Midbrain (tissue), 1 donor: ENCODE results near the gene CMTM3.
"Not testable (repeated sequence)": the region's sequence is repeated elsewhere in the genome, so short reads cannot be mapped to it uniquely, and the experiment has no call there.

ENCODE experiments used
- DNase-seq: peaks from one replicate; lab custom pipeline; 2025; lab: John Stamatoyannopoulos, UW

Gene CMTM3

DNA sequence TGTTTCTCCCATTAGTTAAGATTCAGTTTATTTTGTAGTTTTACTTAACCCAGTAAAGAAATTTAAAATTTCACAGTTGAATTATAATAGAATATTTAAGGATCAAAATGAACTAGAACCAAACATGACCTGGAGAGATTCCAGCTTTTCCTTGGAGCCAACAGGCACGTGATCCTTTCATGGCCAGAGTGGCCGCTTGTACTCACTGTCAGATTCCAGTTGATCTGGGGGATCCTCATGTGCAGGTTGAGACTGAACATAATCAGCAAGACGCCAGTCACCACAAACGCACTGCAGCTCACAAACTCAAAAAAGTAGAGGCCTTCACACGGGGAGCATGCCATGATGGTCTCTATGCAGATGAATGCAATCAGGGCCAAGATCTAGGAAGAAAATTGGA, 31.7 kb downstream of the CMTM3 start:
- DNase-seq: no peak

- no peak for DNase-seq
Measured at GRCh38 chr16:66637806-66638205, 33.3 kb downstream of the CMTM3 start.

DNA sequence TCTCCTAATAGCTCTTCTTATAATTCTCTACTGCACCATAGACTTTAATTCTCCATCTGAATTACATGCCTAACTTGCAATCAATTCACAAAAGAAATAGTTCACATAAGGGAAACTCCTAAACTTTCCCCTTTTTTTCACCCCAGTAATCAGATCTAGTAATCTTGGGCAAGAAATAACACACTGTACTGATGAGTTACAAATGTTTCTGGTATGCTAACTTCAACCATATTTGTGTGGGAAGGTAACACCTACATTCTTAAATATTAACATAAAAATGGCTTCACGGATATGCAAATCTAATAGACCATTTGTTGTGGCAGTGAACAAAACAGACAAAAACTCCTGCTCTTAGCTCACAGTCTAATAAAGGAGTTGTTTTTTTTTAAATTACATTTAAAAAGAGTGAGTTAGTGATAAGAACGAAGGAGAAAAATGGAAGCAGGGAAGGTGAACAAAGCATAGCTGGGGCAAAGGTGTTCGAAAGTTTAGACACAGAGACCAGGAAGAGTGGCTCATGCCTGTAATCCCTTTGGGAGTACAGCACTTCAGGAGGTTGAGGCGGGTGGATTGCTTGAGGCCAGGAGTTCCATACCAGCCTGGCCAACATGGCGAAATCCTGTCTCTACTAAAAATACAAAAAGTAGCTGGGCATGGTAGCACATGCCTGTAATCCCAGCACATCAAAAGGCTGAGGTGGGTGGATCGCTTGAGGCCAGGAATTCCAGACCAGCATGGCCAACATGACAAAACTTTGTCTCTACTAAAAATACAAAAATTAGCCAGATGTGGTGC, 34.8 kb downstream of the CMTM3 start:
- no peak for DNase-seq

- no peak for DNase-seq
Measured at GRCh38 chr16:66640724-66641314, 36.3 kb downstream of the CMTM3 start.

DNA sequence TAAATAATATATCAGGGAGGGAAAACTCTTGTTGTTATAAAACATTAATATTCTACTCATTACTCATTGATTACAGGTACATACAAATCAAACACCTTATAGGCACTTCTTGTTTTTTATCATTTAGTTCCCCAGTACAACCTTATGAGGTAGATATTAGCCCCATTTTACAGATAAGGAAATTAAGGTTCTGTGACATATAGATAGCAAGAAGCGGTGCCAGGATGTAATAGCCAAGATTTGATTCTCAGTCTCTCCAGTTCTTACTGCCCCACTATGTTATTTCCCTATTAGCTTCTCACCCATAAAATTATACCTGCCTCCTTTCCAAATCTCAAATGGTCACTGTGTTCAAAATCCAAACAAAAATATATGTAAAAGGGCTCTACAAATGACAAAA, 36.9 kb downstream of the CMTM3 start:
- DNase-seq: no peak

DNA sequence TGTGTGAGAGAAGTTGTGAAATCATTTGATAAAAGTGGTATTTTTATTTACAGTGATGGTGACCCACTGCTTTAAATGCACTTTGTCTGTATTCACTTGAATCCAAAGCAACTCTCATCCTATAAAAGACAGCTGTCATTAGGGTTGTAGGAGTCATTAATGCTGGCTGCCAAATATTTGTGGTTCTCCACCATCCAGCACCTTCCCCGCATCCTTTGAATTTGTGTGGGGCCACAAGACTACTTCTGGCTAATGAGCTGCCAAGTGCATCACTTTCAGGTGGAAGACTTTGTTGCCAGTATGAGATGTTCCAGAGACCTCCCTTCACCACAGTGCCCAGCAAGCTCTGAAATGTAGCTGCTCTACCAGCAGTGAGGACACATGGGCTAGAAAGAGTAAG, 43.4 kb downstream of the CMTM3 start:
- no peak for DNase-seq

- no peak for DNase-seq
Measured at GRCh38 chr16:66649167-66649566, 44.7 kb downstream of the CMTM3 start.

DNA sequence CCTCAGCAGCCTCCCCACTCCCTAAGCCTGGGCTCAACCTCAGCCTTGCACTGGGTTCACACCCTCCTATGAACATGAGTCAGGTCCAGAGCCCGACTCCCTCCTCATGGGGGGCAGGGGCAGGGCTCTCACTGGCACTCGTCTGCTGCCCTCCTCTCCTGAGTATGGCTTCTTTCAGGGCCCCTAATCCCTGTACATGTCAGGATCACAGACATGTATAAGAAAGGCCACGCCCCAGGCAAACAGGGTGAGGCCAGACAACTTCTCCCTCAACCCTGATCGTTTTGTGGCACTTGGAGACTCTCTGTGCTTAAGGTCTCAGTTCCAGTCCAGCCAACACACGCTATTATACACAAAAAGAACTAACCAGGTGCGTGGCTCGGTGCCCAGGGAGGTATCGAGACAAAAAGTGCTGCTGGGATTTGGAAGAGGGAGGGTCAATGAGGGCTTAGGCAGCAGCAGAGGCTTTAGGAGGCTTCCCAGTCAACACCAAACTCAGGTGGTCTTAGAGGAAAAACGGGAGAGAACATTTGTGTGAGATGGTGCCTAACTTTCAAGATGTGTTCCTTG, 45.2 kb downstream of the CMTM3 start:
- DNase-seq: no peak

DNA sequence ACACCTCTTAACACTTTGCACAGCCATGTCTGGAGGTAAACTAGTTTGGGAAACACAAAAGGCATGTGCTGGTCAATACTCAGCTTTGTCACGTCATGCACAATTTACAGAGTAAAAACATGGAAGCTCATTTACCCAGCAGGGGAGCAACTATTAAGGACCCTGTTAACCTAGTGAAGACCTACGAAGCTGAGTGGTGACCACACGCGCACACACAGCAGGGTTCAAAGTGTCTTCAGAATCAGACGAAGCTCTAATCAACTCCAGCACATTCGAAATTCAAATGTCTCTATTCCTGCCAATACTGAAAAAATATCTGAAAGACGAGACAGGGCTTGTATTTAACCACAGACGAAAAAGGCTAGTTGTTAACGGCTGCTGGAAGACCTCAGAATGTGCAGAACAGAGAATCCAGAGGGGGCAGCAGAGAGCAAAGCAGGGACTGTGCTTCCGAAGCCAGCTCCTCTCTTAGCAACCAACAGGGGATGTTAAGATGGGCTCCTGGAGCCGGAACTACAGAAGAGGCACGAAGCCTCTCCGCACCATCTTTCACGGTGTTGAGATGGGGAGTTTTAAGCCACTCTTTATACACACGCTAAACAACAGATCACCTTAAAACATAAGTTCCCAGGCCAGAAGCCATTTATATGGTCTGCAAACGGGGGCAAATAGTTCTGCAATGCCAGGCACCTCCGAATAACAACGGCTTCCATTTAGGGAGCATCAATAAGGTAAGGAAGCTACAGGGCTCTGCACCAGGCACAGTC, 46.4 kb downstream of the CMTM3 start:
- DNase-seq: peak; percentile 92

- no peak for DNase-seq
Measured at GRCh38 chr16:66651474-66651765, 46.9 kb downstream of the CMTM3 start.

DNA sequence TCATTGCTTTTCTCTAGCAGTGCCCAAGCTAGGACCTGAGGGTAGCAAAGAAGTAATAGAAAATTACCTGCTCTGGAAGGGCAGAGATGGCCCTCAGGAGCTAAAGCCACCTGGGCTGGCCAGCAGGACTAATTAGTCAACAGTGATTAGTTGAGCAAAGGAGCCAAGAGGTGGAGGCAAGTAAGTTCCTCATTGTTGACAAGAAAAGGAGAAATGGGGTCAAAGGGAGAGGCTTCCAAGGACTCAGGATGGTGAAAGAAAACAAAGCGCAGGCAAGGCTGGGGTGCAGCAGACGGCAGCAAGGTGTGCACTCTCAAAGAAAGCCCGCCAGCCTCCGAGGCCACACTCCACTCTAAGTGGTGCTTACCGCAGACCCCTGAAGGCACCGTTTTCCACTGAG, 47.5 kb downstream of the CMTM3 start:
- no peak for DNase-seq

GRCh38 chr16:66652661-66653360, 48.3 kb downstream of the CMTM3 start:
- no peak for DNase-seq

GRCh38 chr16:66653581-66654350, 49.3 kb downstream of the CMTM3 start:
- DNase-seq: no peak

GRCh38 chr16:66656547-66656946, 52.0 kb downstream of the CMTM3 start:
- no peak for DNase-seq

DNA sequence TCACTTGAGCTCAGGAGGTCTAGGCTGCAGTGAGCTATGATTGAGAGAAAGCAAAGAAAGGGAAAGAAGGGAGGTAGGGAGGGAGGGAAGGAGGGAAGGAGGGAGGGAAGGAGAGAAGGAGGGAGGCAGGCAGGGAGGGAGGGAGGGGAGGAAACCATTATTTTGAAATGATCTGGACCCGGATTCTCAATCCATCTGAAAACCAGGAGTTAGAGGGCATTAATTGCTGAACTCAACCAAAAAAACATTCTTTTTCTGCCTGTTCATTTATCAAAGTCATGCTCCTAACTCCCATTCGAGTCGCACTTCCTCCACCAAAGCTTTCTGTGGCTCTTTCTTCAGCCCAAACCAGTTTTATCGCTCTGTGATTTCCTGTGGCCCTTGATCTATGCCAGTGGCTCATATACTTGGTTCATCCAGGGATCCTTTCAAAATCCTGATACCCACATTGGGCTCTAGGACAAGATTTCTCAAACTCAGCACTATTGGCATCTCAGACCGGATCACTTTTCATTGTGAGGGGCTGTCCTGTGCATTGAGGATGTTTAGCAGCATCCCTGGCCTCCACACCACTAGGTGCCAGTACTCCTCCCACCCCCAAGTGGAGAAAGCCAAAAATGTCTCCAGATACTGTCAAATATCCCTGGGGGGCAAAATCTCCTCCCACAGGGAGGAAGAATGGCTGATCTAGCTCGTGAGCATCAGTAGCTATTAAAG, 53.8 kb downstream of the CMTM3 start:
- DNase-seq: no peak

GRCh38 chr16:66658860-66659190, 54.3 kb downstream of the CMTM3 start:
- DNase-seq: no peak

DNA sequence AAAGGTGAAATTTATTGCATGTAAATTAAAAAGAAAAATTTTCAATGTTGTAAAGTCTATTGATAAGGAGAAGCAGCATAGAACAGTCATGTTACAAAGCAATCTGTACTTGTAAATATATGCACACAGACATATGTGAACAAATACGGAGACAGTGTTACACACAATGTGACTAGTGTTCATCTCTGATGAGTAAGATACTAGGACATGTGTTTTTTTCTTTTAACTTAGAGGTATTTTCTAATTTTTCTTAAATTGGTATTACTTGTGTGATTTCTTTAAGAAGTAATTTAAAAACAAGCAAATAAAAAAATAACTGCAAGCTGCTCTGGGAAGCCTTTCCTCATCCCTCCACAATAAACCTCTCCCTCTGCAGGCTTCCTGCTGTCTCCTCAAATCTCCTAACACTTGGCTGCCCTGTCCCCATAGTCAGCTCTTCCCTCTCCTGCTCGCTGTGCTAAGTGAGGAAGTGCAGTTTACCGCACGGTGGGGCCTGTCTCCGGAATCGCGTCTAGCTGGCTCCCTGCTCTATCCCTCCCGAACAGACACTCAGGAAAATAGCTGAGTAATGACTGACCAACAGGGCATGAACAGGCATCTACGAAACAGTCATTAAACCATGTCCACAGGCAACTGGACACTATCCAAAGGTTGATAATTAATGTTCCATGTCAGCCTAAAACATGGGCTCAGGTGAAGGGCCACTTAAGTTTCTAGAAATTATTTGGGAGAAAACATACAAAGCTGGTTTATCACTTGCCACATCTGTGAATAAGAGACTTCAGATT, 56.1 kb downstream of the CMTM3 start:
- peak; percentile 72 for DNase-seq

DNA sequence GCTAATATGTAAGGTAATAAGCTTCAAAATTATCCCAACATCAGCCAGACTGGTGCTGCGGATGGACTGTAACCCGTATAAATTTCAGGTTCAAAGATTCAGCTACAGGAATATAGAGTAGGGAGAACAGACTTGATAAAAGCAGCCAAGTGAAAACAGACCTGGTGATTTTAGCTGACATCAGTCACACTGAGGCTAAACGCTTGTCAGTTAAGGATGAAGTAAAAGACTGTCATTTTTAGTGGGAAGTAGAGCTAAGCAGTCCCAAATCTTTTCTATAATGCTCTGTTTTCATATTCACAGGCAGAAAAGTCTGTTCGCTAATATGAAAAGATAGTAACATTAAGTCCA, 56.7 kb downstream of the CMTM3 start:
- DNase-seq: peak; percentile 51

- not testable (repeated sequence) for DNase-seq
Measured at GRCh38 chr16:66661671-66662346, 57.3 kb downstream of the CMTM3 start.
